Activated CD4-positive, alpha-beta T cell treated with anti-CD3 and anti-CD28 coated beads for 36 hours (primary cell): ENCODE results near the gene MYH11. TPM values are rescaled to one million over a fixed set of nuclear protein-coding genes. Genes with fewer than 3 reads are reported as not detected.

Experiments used
- ATAC-seq: fragments of 200-7000 bp; cut with Tn5 transposase; one replicate; pipeline ENCODE4 v1.10.0; 2021; ENCODE audit warnings: mild to moderate bottlenecking, moderate library complexity
- CTCF ChIA-PET: fragments of 350-600 bp; sonication (Branson Sonifier 250); formaldehyde crosslinking; loops from one replicate; lab custom pipeline; 2021; ENCODE audit warnings: antibody characterized with exemption; lab: Charles Lee
- POLR2A ChIA-PET: fragments of 350-600 bp; sonication (Branson Sonifier 250); formaldehyde crosslinking; loops from one replicate; lab custom pipeline; 2021; ENCODE audit warnings: antibody characterized with exemption, inconsistent platforms; lab: Charles Lee
- DNase-seq: peaks from one replicate; pipeline ENCODE4 v3.0.0-alpha.2; 2020
- H3K27ac Mint-ChIP-seq: one replicate; pipeline ENCODE4 v1.8.0; 2021; ENCODE audit warnings: mixed read lengths
- H3K27me3 Mint-ChIP-seq: one replicate; pipeline ENCODE4 v1.8.0; 2021; ENCODE audit warnings: mixed read lengths
- H3K36me3 Mint-ChIP-seq: one replicate; pipeline ENCODE4 v1.8.0; 2021; ENCODE audit warnings: low read depth, mixed read lengths
- H3K4me1 Mint-ChIP-seq: one replicate; pipeline ENCODE4 v1.8.0; 2021; ENCODE audit warnings: mixed read lengths
- H3K4me3 Mint-ChIP-seq: one replicate; pipeline ENCODE4 v1.8.0; 2021; ENCODE audit warnings: mild to moderate bottlenecking, moderate library complexity, mixed read lengths
- H3K9me3 Mint-ChIP-seq: one replicate; pipeline ENCODE4 v1.8.0; 2021; ENCODE audit warnings: low read depth, mixed read lengths
- intact Hi-C, 2 experiments: fragments of 100-400 bp; cut with DNase I in 1 of 2; cut with micrococcal nuclease in 1 of 2; formaldehyde crosslinking; loops; one replicate each; pipeline versions ENCODE4 v1.14.2 to v1.15.1; 2022 to 2024; cut with DNase I, micrococcal nuclease
- total RNA-seq, 2 experiments: library from RNA; stranded (reverse); gene quantifications; one replicate each; pipeline ENCODE4 v1.2.3, GENCODE V29; 2021

MYH11 gene
- not detected for total RNA-seq

DNA sequence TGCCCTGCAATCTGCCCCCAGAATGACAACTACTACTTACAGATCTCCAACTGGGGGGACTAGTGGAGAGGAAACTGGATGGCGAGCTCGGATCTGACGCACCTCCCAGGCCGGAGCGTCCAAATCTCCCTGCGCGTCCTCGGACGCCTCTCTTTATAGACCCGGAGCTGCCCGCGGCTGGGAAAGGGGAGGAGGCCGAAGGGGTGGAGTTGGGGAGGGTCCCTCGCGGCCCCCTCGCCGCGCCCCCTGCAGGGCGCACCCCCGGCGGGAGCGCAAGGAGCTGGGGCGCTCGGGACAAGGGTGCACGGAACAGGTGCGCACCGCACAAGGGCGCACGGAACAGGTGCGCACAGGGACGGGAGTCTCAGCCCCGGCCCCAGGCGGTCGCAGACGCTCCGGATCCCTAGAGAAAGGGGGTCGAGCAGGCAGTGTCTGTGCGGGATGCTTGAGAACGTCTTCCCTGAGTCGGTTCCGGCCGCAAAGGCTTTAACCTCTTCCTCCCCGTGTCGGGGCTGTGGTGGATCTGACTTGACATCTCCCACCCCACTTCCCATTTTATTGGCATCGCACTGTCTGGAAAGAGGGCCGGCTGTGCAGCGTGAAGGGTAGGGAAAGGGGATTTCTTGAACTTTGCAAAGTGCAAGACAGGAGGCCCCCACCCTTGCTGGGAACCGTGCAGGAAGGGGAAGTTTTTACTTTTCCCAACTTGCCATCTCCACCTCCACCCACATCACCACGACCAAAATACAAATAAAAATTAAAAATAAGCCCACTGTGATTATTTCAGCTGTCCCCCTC lies at the start of gene MYH11:
Gene MYH11 (minus strand): TSS at position 128 of the 798 bp plus-strand sequence. CDS start 18,776 bp downstream, outside the sequence.
- ATAC-seq: no peak

DNA sequence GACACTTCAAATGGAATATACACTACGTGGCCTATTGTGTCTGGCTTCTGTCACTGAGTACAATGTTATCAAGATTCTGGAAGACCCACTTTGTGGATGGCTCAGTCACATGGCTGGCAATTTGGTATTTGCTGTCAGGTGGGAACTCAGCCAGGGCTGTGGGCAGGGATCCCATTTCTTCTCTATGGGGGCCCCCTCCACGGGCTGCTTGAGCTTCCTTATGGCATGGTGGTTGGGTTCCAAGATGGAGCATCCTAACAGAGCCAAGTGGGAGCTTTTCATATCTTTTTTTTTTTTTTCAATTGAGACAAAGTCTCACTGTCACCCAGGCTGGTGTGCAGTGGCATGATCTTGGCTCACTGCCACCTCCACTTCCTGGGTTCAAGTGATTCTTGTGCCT lies 49.6 kb upstream of the MYH11 start:
- Mint-ChIP-seq H3K4me1 (peaks cover 3% of the 10 kb centered on the region), H3K27me3 (no peaks in the 10 kb centered on the region), H3K27ac (no peak overlapping the region), H3K9me3 (peaks cover 2% of the 10 kb centered on the region), H3K36me3 (no peaks in the 10 kb centered on the region), H3K4me3 (no peak overlapping the region)
- DNase-seq: no peak
- ChIA-PET CTCF (interaction anchor here (0.6 kb wide), 1 partner anchor 861 kb away, joined by 3 read pairs; no protein-coding TSS in a partner anchor), POLR2A (no interaction called here)
- ATAC-seq: no peak
- intact Hi-C loops: no loop called here

More for the DNA sequence above, at the start of gene MYH11:
- POLR2A ChIA-PET: no interaction called here
- CTCF ChIA-PET: no interaction called here
- Mint-ChIP-seq H3K4me3 (peak within 1 kb of the TSS; percentile 27), H3K4me1 (peaks cover 6% of the 10 kb centered on the region), H3K27me3 (peaks cover 27% of the 10 kb centered on the region), H3K27ac (no peak within 1 kb of the TSS), H3K9me3 (no peaks in the 10 kb centered on the region), H3K36me3 (no peaks in the 10 kb centered on the region)
- intact Hi-C loops: no loop called here
- no peak for DNase-seq

- H3K27me3 Mint-ChIP-seq: no peaks in the 10 kb centered on the region
- ATAC-seq (no peak), DNase-seq (no peak)
- H3K36me3 Mint-ChIP-seq: no peaks in the 10 kb centered on the region
- H3K27ac Mint-ChIP-seq: no peak overlapping the region
- H3K4me3 Mint-ChIP-seq: no peak overlapping the region
- H3K4me1 Mint-ChIP-seq: peaks cover 9% of the 10 kb centered on the region
- intact Hi-C loops: no loop called here
- H3K9me3 Mint-ChIP-seq: peaks cover 2% of the 10 kb centered on the region
- ChIA-PET CTCF (no interaction called here), POLR2A (no interaction called here)
Measured at GRCh38 chr16:15903960-15904359, 47.1 kb upstream of the MYH11 start.

DNA sequence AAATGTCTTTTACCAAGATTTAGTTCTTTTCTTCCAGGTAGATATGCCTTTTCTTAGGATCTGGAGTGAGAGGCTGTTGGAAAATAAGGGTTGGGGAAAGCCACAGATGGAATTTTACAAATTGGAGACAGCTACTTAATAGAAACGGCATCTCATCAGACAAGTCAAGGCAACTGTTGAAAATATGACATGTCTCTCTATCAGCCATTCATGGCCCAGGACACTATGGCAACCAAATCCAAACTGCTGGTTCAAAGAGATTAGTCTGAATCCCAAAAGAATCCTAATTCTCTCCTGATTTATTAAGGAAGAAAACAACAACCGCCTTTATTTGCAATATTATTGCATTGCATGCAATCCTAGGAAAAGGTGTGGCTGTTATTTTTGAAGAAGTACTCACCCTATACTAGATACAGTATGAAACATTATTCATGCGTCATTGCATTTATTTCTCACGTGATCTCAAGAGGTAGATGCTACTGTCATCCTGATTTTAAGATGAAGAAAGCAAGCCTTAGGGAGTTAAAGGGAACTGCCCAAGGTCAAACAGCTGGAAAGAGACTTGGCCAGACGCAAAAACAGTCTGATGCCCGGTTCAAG lies 44.2 kb upstream of the MYH11 start:
- Mint-ChIP-seq H3K4me1 (peaks cover 24% of the 10 kb centered on the region), H3K4me3 (no peak overlapping the region), H3K36me3 (no peaks in the 10 kb centered on the region), H3K27ac (no peak overlapping the region), H3K27me3 (no peaks in the 10 kb centered on the region), H3K9me3 (no peaks in the 10 kb centered on the region)
- DNase-seq (no peak), ATAC-seq (no peak)
- intact Hi-C loops: no loop called here
- ChIA-PET CTCF (no interaction called here), POLR2A (no interaction called here)

- CTCF ChIA-PET: interaction anchor here (1.3 kb wide), 1 partner anchor 10 kb away, joined by 4 read pairs; no protein-coding TSS in a partner anchor
- Mint-ChIP-seq H3K36me3 (no peaks in the 10 kb centered on the region), H3K27me3 (no peaks in the 10 kb centered on the region), H3K4me3 (no peak overlapping the region), H3K27ac (no peak overlapping the region), H3K9me3 (no peaks in the 10 kb centered on the region), H3K4me1 (peaks cover 24% of the 10 kb centered on the region)
- DNase-seq: no peak
- POLR2A ChIA-PET: no interaction called here
- no peak for ATAC-seq
- intact Hi-C loops: no loop called here
Measured at GRCh38 chr16:15900357-15900756, 43.5 kb upstream of the MYH11 start.

- ChIA-PET CTCF (interaction anchor here (1.0 to 1.3 kb wide), 2 partner anchors 9 to 78 kb away, joined by 3 to 4 read pairs; no protein-coding TSS in a partner anchor), POLR2A (no interaction called here)
- Mint-ChIP-seq H3K36me3 (no peaks in the 10 kb centered on the region), H3K27me3 (no peaks in the 10 kb centered on the region), H3K9me3 (no peaks in the 10 kb centered on the region), H3K4me3 (no peak overlapping the region), H3K4me1 (peaks cover 24% of the 10 kb centered on the region), H3K27ac (no peak overlapping the region)
- intact Hi-C loops: loop anchor here in 1 of 2 experiments (2.0 kb wide), 1 partner anchor 61 kb away; no protein-coding TSS in a partner anchor
- ATAC-seq (peak; percentile 81), DNase-seq (peak; percentile 70)
Measured at GRCh38 chr16:15899538-15900100, 42.8 kb upstream of the MYH11 start.

GRCh38 chr16:15898654-15899053 lies 41.8 kb upstream of the MYH11 start:
- H3K9me3 Mint-ChIP-seq: no peaks in the 10 kb centered on the region
- ChIA-PET CTCF (no interaction called here), POLR2A (no interaction called here)
- DNase-seq (no peak), ATAC-seq (no peak)
- H3K27ac Mint-ChIP-seq: peak overlapping the region; percentile 37
- H3K36me3 Mint-ChIP-seq: no peaks in the 10 kb centered on the region
- H3K4me1 Mint-ChIP-seq: peaks cover 24% of the 10 kb centered on the region
- H3K27me3 Mint-ChIP-seq: no peaks in the 10 kb centered on the region
- intact Hi-C loops: loop anchor here in 1 of 2 experiments (2.0 kb wide), 1 partner anchor 62 kb away; no protein-coding TSS in a partner anchor
- no peak overlapping the region for H3K4me3 Mint-ChIP-seq

DNA sequence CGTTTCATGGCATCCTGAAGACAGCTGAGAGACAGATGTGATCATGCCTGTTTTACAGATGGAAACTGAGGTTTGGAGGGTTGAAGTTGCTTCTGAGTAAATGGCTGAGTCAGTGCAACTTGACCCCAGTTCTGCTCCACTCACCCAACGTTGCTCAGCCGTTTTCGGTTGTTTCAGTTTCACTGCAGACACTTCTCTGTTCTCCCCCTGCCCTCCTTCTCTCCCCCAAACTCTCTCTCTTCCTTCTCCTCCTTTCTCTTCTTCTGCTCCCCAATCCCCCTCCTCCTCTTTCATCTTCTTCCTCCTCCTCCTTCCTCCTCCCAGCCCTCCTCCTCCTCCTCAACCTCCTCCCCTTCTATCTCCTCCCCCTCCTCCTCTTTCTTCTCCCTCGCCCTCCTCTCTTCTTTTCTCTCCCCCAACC lies 41.0 kb upstream of the MYH11 start:
- CTCF ChIA-PET: no interaction called here
- ATAC-seq: peak; percentile 84

GRCh38 chr16:15897121-15897780 lies 40.4 kb upstream of the MYH11 start:
- no peak overlapping the region for H3K27ac Mint-ChIP-seq
- intact Hi-C loops: no loop called here
- no peak overlapping the region for H3K4me3 Mint-ChIP-seq
- CTCF ChIA-PET: no interaction called here
- POLR2A ChIA-PET: no interaction called here
- H3K36me3 Mint-ChIP-seq: no peaks in the 10 kb centered on the region
- DNase-seq (no peak), ATAC-seq (no peak)
- H3K4me1 Mint-ChIP-seq: peaks cover 24% of the 10 kb centered on the region
- H3K9me3 Mint-ChIP-seq: no peaks in the 10 kb centered on the region
- no peaks in the 10 kb centered on the region for H3K27me3 Mint-ChIP-seq

More for the DNA sequence above, 41.0 kb upstream of the MYH11 start:
- Mint-ChIP-seq H3K4me3 (no peak overlapping the region), H3K4me1 (peaks cover 24% of the 10 kb centered on the region), H3K27me3 (no peaks in the 10 kb centered on the region), H3K9me3 (no peaks in the 10 kb centered on the region), H3K36me3 (no peaks in the 10 kb centered on the region), H3K27ac (peak overlapping the region; percentile 28)
- POLR2A ChIA-PET: no interaction called here
- intact Hi-C loops: loop anchor here in 1 of 2 experiments (2.0 kb wide), 1 partner anchor 63 kb away; no protein-coding TSS in a partner anchor
- peak; percentile 70 for DNase-seq

- ATAC-seq (peak; percentile 42), DNase-seq (no peak)
- Mint-ChIP-seq H3K27ac (no peak overlapping the region), H3K36me3 (no peaks in the 10 kb centered on the region), H3K4me3 (no peak overlapping the region), H3K9me3 (no peaks in the 10 kb centered on the region), H3K27me3 (no peaks in the 10 kb centered on the region), H3K4me1 (peaks cover 23% of the 10 kb centered on the region)
- ChIA-PET CTCF (interaction anchor here (0.6 to 1.0 kb wide), 3 partner anchors 26 to 374 kb away, joined by 3 to 4 read pairs (median 3); no protein-coding TSS in a partner anchor), POLR2A (no interaction called here)
- intact Hi-C loops: no loop called here
Measured at GRCh38 chr16:15894571-15895374, 37.9 kb upstream of the MYH11 start.
